Right lobe of liver (tissue), 4 donors: ENCODE results near the gene TBKBP1.

Experiments used
- CTCF ChIP-seq, 4 donors: fragments of 200-600 bp in 3 of 4; fragments of 450-650 bp in 1 of 4; IDR thresholded peaks; one replicate each; pipeline versions ENCODE4 v1.5.1 to v1.8.0; 2016 to 2022; ENCODE audit warnings: antibody characterized with exemption in 4 of 4, mild to moderate bottlenecking in 2 of 4
- POLR2A ChIP-seq: fragments of 450-650 bp; IDR thresholded peaks from one replicate; pipeline ENCODE4 v1.6.1; 2017; ENCODE audit warnings: antibody characterized with exemption, mild to moderate bottlenecking
- donor health status: DM: no; HTN: no; CAD: no.
- donor health status: DM: no; HTN: no; CAD: no.
- donor health status: DM: no; HTN: yes; CAD: no.

GRCh38 chr17:47717261-47717697 is 23.3 kb downstream of the TBKBP1 start:
- TF ChIP-seq CTCF (IDR thresholded peaks at IDR 0.05): peak; percentile 12 to 29 (median 24)
- no peak for TF ChIP-seq POLR2A
